Adrenal gland (tissue), 5 donors: ENCODE data around the gene SYNPO2.

Source experiments
- POLR2A ChIP-seq, 2 donors: fragments of 450-650 bp; IDR thresholded peaks; one replicate each; pipeline ENCODE4 v1.6.1; 2017; ENCODE audit warnings: antibody characterized with exemption in 2 of 2, mild to moderate bottlenecking in 2 of 2, moderate library complexity in 1 of 2
- TF ChIP-seq, protein P1 (sequence below), 6 experiments: fragments of 450-650 bp in 4 of 6; fragments of 200-600 bp in 2 of 6; sonication (generic) in 1 of 6; IDR thresholded peaks; 1 replicate in 5 of 6; 2 replicates in 1 of 6; pipeline versions ENCODE4 v1.5.1 to v1.8.0; 2016 to 2021; ENCODE audit warnings: antibody characterized with exemption in 6 of 6, mild to moderate bottlenecking in 2 of 6, moderate library complexity in 1 of 6
- donor health status: DM: no; HTN: no; CAD: no.

DNA sequence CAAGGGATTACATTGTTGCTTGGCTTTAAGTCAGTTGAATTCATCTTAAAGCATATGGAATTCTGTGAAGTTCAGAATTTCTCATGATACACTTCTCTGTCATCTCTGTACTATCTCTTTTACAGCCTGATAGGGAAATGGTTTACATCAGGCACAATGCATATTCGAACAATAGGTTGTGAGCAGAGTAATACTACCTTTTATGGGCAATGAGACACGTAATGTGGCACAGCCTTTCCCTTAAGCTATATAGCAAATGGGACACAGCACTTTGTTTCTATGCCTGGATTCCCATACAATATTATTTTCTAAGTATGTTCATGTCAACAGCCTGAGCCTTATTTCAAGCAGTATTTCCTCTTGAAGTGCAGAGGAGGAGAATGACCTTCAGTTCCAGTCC is 58.4 kb downstream of the SYNPO2 start:
- TF ChIP-seq, protein P1, sequence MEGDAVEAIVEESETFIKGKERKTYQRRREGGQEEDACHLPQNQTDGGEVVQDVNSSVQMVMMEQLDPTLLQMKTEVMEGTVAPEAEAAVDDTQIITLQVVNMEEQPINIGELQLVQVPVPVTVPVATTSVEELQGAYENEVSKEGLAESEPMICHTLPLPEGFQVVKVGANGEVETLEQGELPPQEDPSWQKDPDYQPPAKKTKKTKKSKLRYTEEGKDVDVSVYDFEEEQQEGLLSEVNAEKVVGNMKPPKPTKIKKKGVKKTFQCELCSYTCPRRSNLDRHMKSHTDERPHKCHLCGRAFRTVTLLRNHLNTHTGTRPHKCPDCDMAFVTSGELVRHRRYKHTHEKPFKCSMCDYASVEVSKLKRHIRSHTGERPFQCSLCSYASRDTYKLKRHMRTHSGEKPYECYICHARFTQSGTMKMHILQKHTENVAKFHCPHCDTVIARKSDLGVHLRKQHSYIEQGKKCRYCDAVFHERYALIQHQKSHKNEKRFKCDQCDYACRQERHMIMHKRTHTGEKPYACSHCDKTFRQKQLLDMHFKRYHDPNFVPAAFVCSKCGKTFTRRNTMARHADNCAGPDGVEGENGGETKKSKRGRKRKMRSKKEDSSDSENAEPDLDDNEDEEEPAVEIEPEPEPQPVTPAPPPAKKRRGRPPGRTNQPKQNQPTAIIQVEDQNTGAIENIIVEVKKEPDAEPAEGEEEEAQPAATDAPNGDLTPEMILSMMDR (IDR thresholded peaks at IDR 0.05): no peak
- TF ChIP-seq POLR2A (IDR thresholded peaks at IDR 0.05): no peak
